Sigmoid colon (tissue), 7 donors: Measurements from ENCODE around the gene GMDS. TPM values are rescaled to one million over a fixed set of nuclear protein-coding genes. Genes with fewer than 3 reads are reported as not detected.

Source experiments
- DNase-seq: peaks from one replicate; pipeline ENCODE4 v3.0.0-alpha.2; 2019
- H3K27ac ChIP-seq, 4 donors: fragments of 200-600 bp; sonication (generic); one replicate each; pipeline ENCODE4 v1.5.1; 2016 to 2019; ENCODE audit warnings: mild to moderate bottlenecking in 1 of 4
- H3K27me3 ChIP-seq, 3 donors: fragments of 200-600 bp; sonication (generic); one replicate each; pipeline ENCODE4 v1.5.1; 2019; ENCODE audit warnings: mild to moderate bottlenecking in 1 of 3
- H3K36me3 ChIP-seq, 4 donors: fragments of 200-600 bp; sonication (generic); one replicate each; pipeline ENCODE4 v1.5.1; 2016 to 2019
- H3K4me1 ChIP-seq, 4 donors: fragments of 200-600 bp; sonication (generic); one replicate each; pipeline ENCODE4 v1.5.1; 2017 to 2019
- H3K4me3 ChIP-seq, 4 donors: fragments of 200-600 bp; sonication (generic); one replicate each; pipeline ENCODE4 v1.5.1; 2017 to 2019; ENCODE audit warnings: mild to moderate bottlenecking in 2 of 4, moderate library complexity in 1 of 4
- H3K9me3 ChIP-seq, 4 donors: fragments of 200-600 bp in 3 of 4; sonication (generic) in 3 of 4; one replicate each; pipeline versions ENCODE4 v1.5.1 to v1.6.1; 2013 to 2019
- EP300 ChIP-seq, 4 donors: sonication (generic); formaldehyde crosslinking; IDR thresholded peaks; one replicate each; pipeline ENCODE4 v1.6.1; 2017; ENCODE audit warnings: antibody characterized with exemption in 4 of 4
- POLR2A ChIP-seq, 2 donors: fragments of 450-650 bp; IDR thresholded peaks; one replicate each; pipeline ENCODE4 v1.6.1; 2016; ENCODE audit warnings: antibody characterized with exemption in 2 of 2, mild to moderate bottlenecking in 2 of 2, moderate library complexity in 2 of 2
- POLR2AphosphoS5 ChIP-seq, 4 donors: sonication (generic); formaldehyde crosslinking; IDR thresholded peaks; one replicate each; pipeline ENCODE4 v1.6.1; 2017; ENCODE audit warnings: antibody characterized with exemption in 4 of 4
- WGBS, 2 donors: extraction: QIAGEN DNeasy Blood & Tissue Kit; methylation state at CpG; one replicate each; pipeline ENCODE4 v1.1.7; 2013; 5-methylcytosine and 5-hydroxymethylcytosine counted together
- intact Hi-C: fragments of 100-400 bp; cut with DNase I; formaldehyde crosslinking; loops from one replicate; pipeline ENCODE4 v1.15.1; 2023
- polyA plus RNA-seq, 3 donors: library from polyadenylated mRNA; stranded (reverse); fragments of 200-250 nt; gene quantifications; one replicate each; pipeline ENCODE4 v1.2.3, GENCODE V29; 2013
- total RNA-seq, 4 donors: library from RNA; depleted of rRNA; stranded (reverse); fragments of >200 nt; gene quantifications; one replicate each; pipeline ENCODE4 v1.1.0, GENCODE V29; 2016
- TF ChIP-seq, protein P1 (sequence below), 4 experiments: fragments of 450-650 bp in 3 of 4; fragments of 200-600 bp in 1 of 4; IDR thresholded peaks; one replicate each; pipeline ENCODE4 v1.5.1; 2016 to 2019; ENCODE audit warnings: antibody characterized with exemption in 4 of 4, mild to moderate bottlenecking in 3 of 4, moderate library complexity in 2 of 4
- donor health status: healthy with polysubstance abuse.
- donor health status: Bipolar disorder and iron deficiency.
- donor health status: healthy.

The GMDS gene
- total and polyA plus RNA-seq, 7 donors: 3.1 to 173 (median 9.4) TPM

DNA sequence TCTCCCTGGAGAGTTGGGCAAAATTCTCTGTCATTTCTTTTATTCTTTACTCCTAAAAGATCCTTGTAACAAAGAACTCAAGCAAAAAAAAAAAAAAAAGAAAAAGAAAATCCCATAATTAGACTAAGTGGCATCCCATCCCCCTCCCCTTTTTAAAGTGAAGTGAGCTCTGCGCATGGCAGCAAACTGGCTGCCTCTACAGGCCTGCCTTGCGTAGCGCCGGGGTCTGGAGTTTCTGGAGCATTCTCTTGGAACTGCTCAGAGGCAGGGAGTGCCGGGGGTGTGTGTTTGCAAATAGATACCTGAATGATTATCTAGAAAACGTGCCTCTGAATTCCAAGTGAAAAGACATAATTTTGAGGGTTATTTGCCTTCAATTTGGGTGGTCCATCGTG lies 587.6 kb downstream of the GMDS start:
- DNase-seq: no peak
- WGBS, 2 donors: 85 to 91% methylated on average over 7 of the region's 7 CpGs
- Histone ChIP-seq H3K27me3 (no peaks in the 10 kb centered on the region), H3K36me3 (no peaks in the 10 kb centered on the region), H3K27ac (no peak overlapping the region), H3K4me3 (no peak overlapping the region), H3K4me1 (no peaks in the 10 kb centered on the region), H3K9me3 (no peaks in the 10 kb centered on the region)
- intact Hi-C loops: no loop called here
- TF ChIP-seq POLR2A (IDR thresholded peaks at IDR 0.05) (no peak), EP300 (IDR thresholded peaks at IDR 0.05) (no peak), POLR2AphosphoS5 (IDR thresholded peaks at IDR 0.05) (no peak)
- TF ChIP-seq, protein P1, sequence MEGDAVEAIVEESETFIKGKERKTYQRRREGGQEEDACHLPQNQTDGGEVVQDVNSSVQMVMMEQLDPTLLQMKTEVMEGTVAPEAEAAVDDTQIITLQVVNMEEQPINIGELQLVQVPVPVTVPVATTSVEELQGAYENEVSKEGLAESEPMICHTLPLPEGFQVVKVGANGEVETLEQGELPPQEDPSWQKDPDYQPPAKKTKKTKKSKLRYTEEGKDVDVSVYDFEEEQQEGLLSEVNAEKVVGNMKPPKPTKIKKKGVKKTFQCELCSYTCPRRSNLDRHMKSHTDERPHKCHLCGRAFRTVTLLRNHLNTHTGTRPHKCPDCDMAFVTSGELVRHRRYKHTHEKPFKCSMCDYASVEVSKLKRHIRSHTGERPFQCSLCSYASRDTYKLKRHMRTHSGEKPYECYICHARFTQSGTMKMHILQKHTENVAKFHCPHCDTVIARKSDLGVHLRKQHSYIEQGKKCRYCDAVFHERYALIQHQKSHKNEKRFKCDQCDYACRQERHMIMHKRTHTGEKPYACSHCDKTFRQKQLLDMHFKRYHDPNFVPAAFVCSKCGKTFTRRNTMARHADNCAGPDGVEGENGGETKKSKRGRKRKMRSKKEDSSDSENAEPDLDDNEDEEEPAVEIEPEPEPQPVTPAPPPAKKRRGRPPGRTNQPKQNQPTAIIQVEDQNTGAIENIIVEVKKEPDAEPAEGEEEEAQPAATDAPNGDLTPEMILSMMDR (IDR thresholded peaks at IDR 0.05): no peak

DNA sequence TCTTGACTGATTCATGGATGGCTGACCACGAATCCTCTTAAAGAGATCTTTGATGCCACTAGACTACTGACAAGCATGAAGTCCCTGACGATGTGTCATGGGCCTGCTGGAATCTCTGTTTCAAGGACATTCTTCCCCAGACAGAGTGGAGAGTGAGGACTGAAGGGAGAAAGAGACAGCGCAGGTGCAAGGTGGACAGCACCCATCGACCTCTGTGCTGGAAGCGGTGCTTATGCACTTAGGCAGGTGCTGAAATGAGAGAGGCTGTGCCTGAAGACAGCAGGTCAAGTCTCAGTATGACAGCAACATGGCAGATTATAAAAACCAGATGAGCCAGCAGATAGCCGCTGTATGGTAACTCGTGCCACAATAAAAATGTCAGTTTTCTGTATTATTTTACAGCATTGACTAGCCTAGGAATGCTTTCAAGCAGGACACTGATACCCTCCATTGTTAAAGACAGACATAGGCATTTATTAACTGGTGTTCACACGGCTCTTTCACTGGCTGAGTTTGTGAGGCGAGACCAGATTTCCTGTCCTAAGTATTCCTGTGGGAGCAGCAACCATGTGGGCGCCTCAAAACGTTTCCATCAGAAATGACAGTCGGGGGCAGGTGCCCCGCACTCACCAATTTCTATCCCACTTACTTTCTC lies 588.2 kb downstream of the GMDS start:
- Histone ChIP-seq H3K27me3 (no peaks in the 10 kb centered on the region), H3K36me3 (no peaks in the 10 kb centered on the region), H3K27ac (no peak overlapping the region), H3K4me3 (no peak overlapping the region), H3K9me3 (no peaks in the 10 kb centered on the region), H3K4me1 (no peaks in the 10 kb centered on the region)
- no peak for DNase-seq
- WGBS, 2 donors: 85 to 87% methylated on average over 13 of the region's 13 CpGs
- intact Hi-C loops: no loop called here
- no peak for TF ChIP-seq POLR2AphosphoS5 (IDR thresholded peaks at IDR 0.05)

DNA sequence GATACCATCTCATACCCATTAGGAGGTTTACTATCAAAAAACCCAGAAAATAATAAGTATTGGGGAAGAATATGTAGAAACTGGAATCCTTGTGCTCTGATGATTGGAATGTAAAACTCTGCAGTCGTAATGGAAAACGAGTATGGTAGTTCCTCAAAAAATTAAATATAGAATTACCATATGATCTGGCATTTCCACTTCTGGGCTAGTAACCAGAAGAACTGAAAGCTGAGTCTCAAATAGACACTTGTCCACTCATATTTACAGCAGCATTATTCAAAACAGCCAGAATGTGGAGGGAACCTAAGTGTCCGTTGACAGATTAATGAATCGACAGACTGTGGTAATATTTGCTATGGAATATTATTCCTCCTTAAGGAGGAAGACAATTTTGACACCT lies 591.4 kb downstream of the GMDS start:
- 86 to 87% methylated on average over 4 of the region's 4 CpGs for WGBS, 2 donors

DNA sequence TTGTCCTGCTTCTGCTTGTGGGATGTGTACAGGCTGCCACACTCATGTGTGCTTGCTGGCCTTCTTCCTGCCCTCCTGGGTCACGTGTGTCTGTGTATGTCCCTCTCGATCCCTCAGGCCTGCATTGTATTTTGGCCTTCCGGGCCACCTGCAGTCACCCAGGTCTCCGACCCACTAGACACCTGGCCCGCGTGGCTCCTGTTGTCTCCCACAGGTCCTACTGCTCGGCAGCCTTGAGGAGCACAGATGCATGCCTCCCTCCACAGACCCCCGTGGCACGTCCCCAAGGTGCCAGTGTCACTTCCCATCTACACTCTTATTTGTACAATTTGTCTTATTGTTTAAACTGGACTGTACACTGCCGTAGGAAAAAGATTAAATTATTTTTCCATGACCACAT lies 592.6 kb downstream of the GMDS start:
- H3K27me3 ChIP-seq: no peaks in the 10 kb centered on the region
- H3K4me3 ChIP-seq: no peak overlapping the region
- DNase-seq: no peak
- H3K9me3 ChIP-seq: no peaks in the 10 kb centered on the region
- H3K27ac ChIP-seq: no peak overlapping the region
- no peak for TF ChIP-seq POLR2AphosphoS5 (IDR thresholded peaks at IDR 0.05)
- TF ChIP-seq, protein P1 (IDR thresholded peaks at IDR 0.05): no peak
- TF ChIP-seq EP300 (IDR thresholded peaks at IDR 0.05): no peak
- TF ChIP-seq POLR2A (IDR thresholded peaks at IDR 0.05): no peak
- no peaks in the 10 kb centered on the region for H3K4me1 ChIP-seq
- no peaks in the 10 kb centered on the region for H3K36me3 ChIP-seq
- intact Hi-C loops: no loop called here
- WGBS, 2 donors: 95% methylated on average over 10 of the region's 10 CpGs

More for the DNA sequence above, 591.4 kb downstream of the GMDS start:
- no peaks in the 10 kb centered on the region for H3K36me3 ChIP-seq
- H3K4me1 ChIP-seq: no peaks in the 10 kb centered on the region
- H3K27ac ChIP-seq: no peak overlapping the region
- no peak for DNase-seq
- TF ChIP-seq POLR2AphosphoS5 (IDR thresholded peaks at IDR 0.05) (no peak), EP300 (IDR thresholded peaks at IDR 0.05) (no peak), POLR2A (IDR thresholded peaks at IDR 0.05) (no peak)
- TF ChIP-seq, protein P1 (IDR thresholded peaks at IDR 0.05): no peak
- no peaks in the 10 kb centered on the region for H3K9me3 ChIP-seq
- intact Hi-C loops: no loop called here
- no peak overlapping the region for H3K4me3 ChIP-seq
- no peaks in the 10 kb centered on the region for H3K27me3 ChIP-seq

DNA sequence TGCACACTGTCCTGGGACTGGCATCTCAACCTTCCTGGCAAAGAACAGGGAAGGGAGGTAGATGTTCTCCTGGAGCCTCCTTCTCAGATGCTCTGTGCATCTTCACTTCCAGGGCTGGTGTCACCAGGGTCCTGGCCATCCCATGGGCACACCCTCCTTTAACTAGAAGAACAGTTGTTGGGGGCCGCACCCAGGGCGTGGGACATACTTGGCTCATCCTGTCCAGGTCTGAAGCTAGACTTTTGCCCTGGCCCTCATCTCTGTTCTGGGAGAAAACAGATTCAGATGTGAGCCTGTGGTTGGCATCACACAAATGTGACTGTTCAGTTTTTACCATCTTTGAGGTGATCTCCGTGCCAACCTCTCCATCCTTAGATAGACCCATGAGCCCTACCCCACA lies 594.0 kb downstream of the GMDS start:
- no peaks in the 10 kb centered on the region for H3K9me3 ChIP-seq
- no peaks in the 10 kb centered on the region for H3K27me3 ChIP-seq
- H3K4me1 ChIP-seq: no peaks in the 10 kb centered on the region
- DNase-seq: no peak
- no peaks in the 10 kb centered on the region for H3K36me3 ChIP-seq
- no peak overlapping the region for H3K4me3 ChIP-seq
- intact Hi-C loops: no loop called here
- H3K27ac ChIP-seq: no peak overlapping the region
- TF ChIP-seq EP300 (IDR thresholded peaks at IDR 0.05) (no peak), POLR2A (IDR thresholded peaks at IDR 0.05) (no peak), POLR2AphosphoS5 (IDR thresholded peaks at IDR 0.05) (no peak)
- TF ChIP-seq, protein P1 (IDR thresholded peaks at IDR 0.05): no peak
- 94 to 96% methylated on average over 3 of the region's 3 CpGs for WGBS, 2 donors
